IMR-90 (cell line): ENCODE measurements around the gene MMS19. TPM values are rescaled to one million over a fixed set of nuclear protein-coding genes. Genes with fewer than 3 reads are reported as not detected.

Experiments used
- ATAC-seq: fragments of 200-7000 bp; cut with Tn5 transposase; 2 replicates; pipeline ENCODE4 v1.9.1; 2020; ENCODE audit warnings: low read depth, mild to moderate bottlenecking, moderate library complexity
- BruUV-seq: library from RNA; stranded (reverse); fragments of 400-500 nt; replicated peaks from 2 replicates; lab custom pipeline; 2021; lab: Mats Ljungman, UMichigan
- CTCF ChIA-PET: fragments of 300-600 bp; formaldehyde crosslinking; extraction: SDS; loops from one replicate; lab custom pipeline; 2021; ENCODE audit warnings: antibody characterized with exemption; lab: Yijun Ruan, JAX
- POLR2A ChIA-PET: fragments of 300-600 bp; sonication (Branson Sonifier 250); formaldehyde crosslinking; loops from one replicate; lab custom pipeline; 2022; ENCODE audit warnings: antibody characterized with exemption; ENCODE audit not compliant: unreplicated experiment; lab: Charles Lee
- DNase-seq: peaks from one replicate; pipeline ENCODE4 v3.0.0; 2013
- H2AFZ ChIP-seq: replicated peaks from 2 replicates; pipeline ENCODE3; 2013; ENCODE audit warnings: low read length, mild to moderate bottlenecking; ENCODE audit not compliant: poor library complexity
- H2AK5ac ChIP-seq: 2 replicates; pipeline ENCODE4 v1.6.1; 2013; ENCODE audit warnings: low read depth, low read length, inconsistent platforms
- H2AK9ac ChIP-seq: replicated peaks from 2 replicates; pipeline ENCODE3; 2013; ENCODE audit warnings: mild to moderate bottlenecking, low read depth, low read length, moderate library complexity; ENCODE audit not compliant: poor library complexity
- H2BK120ac ChIP-seq: 2 replicates; pipeline ENCODE4 v1.6.1; 2013; ENCODE audit warnings: low read depth, low read length, inconsistent platforms
- H2BK15ac ChIP-seq: 3 replicates; pipeline ENCODE4 v1.6.1; 2013; ENCODE audit warnings: low read depth, low read length, inconsistent platforms
- H2BK20ac ChIP-seq: 2 replicates; pipeline ENCODE4 v1.6.1; 2013; ENCODE audit warnings: low read depth, mild to moderate bottlenecking, inconsistent platforms, low read length, moderate library complexity
- H2BK5ac ChIP-seq: 2 replicates; pipeline ENCODE4 v1.6.1; 2013; ENCODE audit warnings: mild to moderate bottlenecking, low read depth, low read length, inconsistent platforms; ENCODE audit not compliant: poor library complexity, severe bottlenecking
- H3K14ac ChIP-seq: replicated peaks from 2 replicates; pipeline ENCODE4 v1.6.1; 2013; ENCODE audit warnings: low read depth, low read length, inconsistent platforms
- H3K18ac ChIP-seq: 2 replicates; pipeline ENCODE4 v1.6.1; 2013; ENCODE audit warnings: low read depth, low read length, control low read depth
- H3K23ac ChIP-seq: 2 replicates; pipeline ENCODE4 v1.6.1; 2013; ENCODE audit warnings: low read depth, low read length, inconsistent platforms
- H3K27ac ChIP-seq: 2 replicates; pipeline ENCODE4 v1.5.1; 2013; ENCODE audit warnings: mild to moderate bottlenecking, control low read depth, low read length; ENCODE audit not compliant: insufficient read depth
- H3K27me3 ChIP-seq: 2 replicates; pipeline ENCODE4 v1.6.1; 2013; ENCODE audit warnings: low read length; ENCODE audit not compliant: control insufficient read depth, insufficient read depth
- H3K36me3 ChIP-seq: 2 replicates; pipeline ENCODE4 v1.6.1; 2013; ENCODE audit warnings: low read length, mixed read lengths; ENCODE audit not compliant: control insufficient read depth, insufficient read depth
- H3K4ac ChIP-seq: 2 replicates; pipeline ENCODE4 v1.6.1; 2013; ENCODE audit warnings: low read depth, low read length, inconsistent platforms
- H3K4me1 ChIP-seq: 2 replicates; pipeline ENCODE4 v1.6.1; 2013; ENCODE audit warnings: low read length, mixed read lengths; ENCODE audit not compliant: control insufficient read depth, insufficient read depth
- H3K4me2 ChIP-seq: 2 replicates; pipeline ENCODE4 v1.6.1; 2013; ENCODE audit warnings: low read depth, mild to moderate bottlenecking, control low read depth, low read length, moderate library complexity
- H3K4me3 ChIP-seq: 2 replicates; pipeline ENCODE4 v1.5.1; 2013; ENCODE audit warnings: low read depth, mild to moderate bottlenecking, control low read depth, low read length, moderate library complexity; ENCODE audit not compliant: insufficient read depth
- H3K56ac ChIP-seq: 2 replicates; pipeline ENCODE4 v1.6.1; 2013; ENCODE audit warnings: low read length, inconsistent platforms; ENCODE audit not compliant: insufficient read depth; ENCODE audit errors: extremely low read depth
- H3K79me1 ChIP-seq, 2 experiments: 2 replicates each; pipeline ENCODE4 v1.6.1; 2013; ENCODE audit warnings: low read length in 2 of 2, inconsistent platforms in 1 of 2, low read depth in 1 of 2
- H3K9ac ChIP-seq: 2 replicates; pipeline ENCODE4 v1.6.1; 2013; ENCODE audit warnings: low read depth, low read length, control low read depth
- H3K9me1 ChIP-seq: 2 replicates; pipeline ENCODE4 v1.6.1; 2013; ENCODE audit warnings: low read length, inconsistent platforms; ENCODE audit not compliant: insufficient read depth
- H3K9me3 ChIP-seq: 2 replicates; pipeline ENCODE4 v1.6.1; 2013; ENCODE audit warnings: low read length; ENCODE audit not compliant: control insufficient read depth, insufficient read depth
- H4K20me1 ChIP-seq: 2 replicates; pipeline ENCODE4 v1.6.1; 2013; ENCODE audit warnings: low read length, inconsistent platforms; ENCODE audit not compliant: insufficient read depth
- H4K5ac ChIP-seq: 2 replicates; pipeline ENCODE4 v1.6.1; 2013; ENCODE audit warnings: mild to moderate bottlenecking, low read depth, low read length, control low read depth
- H4K8ac ChIP-seq, 2 experiments: 2 replicates each; pipeline ENCODE4 v1.6.1; 2013; ENCODE audit warnings: low read depth in 2 of 2, low read length in 2 of 2, control low read depth in 1 of 2, inconsistent platforms in 1 of 2
- H4K91ac ChIP-seq: 2 replicates; pipeline ENCODE4 v1.6.1; 2013; ENCODE audit warnings: low read depth, low read length, inconsistent platforms; ENCODE audit not compliant: insufficient read depth
- CHD1 ChIP-seq: IDR thresholded peaks from 2 replicates; pipeline ENCODE4 v1.6.1; 2012; ENCODE audit warnings: low read depth, low read length, improper control_type of control experiment
- MAFK ChIP-seq: IDR thresholded peaks from 2 replicates; pipeline ENCODE4 v1.6.1; 2012; ENCODE audit warnings: low read depth, low read length, improper control_type of control experiment
- MAZ ChIP-seq: IDR thresholded peaks from 2 replicates; pipeline ENCODE4 v1.6.1; 2012; ENCODE audit warnings: low read depth, mild to moderate bottlenecking, low read length, improper control_type of control experiment, moderate library complexity, borderline replicate concordance
- MXI1 ChIP-seq: IDR thresholded peaks from 2 replicates; pipeline ENCODE4 v1.6.1; 2012; ENCODE audit warnings: low read depth, mild to moderate bottlenecking, low read length, moderate library complexity, borderline replicate concordance
- NFE2L2 ChIP-seq: fragments of 150-350 bp; IDR thresholded peaks from 2 replicates; pipeline ENCODE4 v1.6.1; 2016; ENCODE audit warnings: low read depth, mild to moderate bottlenecking, low read length
- RAD21 ChIP-seq: IDR thresholded peaks from 2 replicates; pipeline ENCODE4 v1.6.1; 2012; ENCODE audit warnings: low read length, improper control_type of control experiment
- RFX5 ChIP-seq: IDR thresholded peaks from 2 replicates; pipeline ENCODE4 v1.8.0; 2012; ENCODE audit warnings: low read depth, mild to moderate bottlenecking, low read length, moderate library complexity
- SMC3 ChIP-seq: fragments of 150-350 bp; IDR thresholded peaks from 2 replicates; pipeline ENCODE4 v1.6.1; 2016; ENCODE audit warnings: low read depth, mild to moderate bottlenecking, antibody characterized with exemption, low read length, moderate library complexity
- WGBS, 2 experiments: methylation state at CpG; one replicate each; pipeline versions ENCODE4 v1.1.5 to v1.1.7; 2013; ENCODE audit warnings: missing lambda C conversion rate in 2 of 2; ENCODE audit not compliant: insufficient read length in 1 of 2; ENCODE audit errors: extremely low coverage in 2 of 2; 5-methylcytosine and 5-hydroxymethylcytosine counted together
- dilution Hi-C: fragments of 300-500 bp; cut with HindIII; formaldehyde crosslinking; loops from one replicate; pipeline ENCODE4 v1.14.3; 2018; ENCODE audit warnings: low sequenced_read_pairs; ENCODE audit not compliant: unreplicated experiment
- in situ Hi-C: fragments of 300-500 bp; cut with MboI; formaldehyde crosslinking; loops from 3 replicates; pipeline ENCODE4 v1.14.3; 2019; ENCODE audit warnings: low sequenced_read_pairs, inconsistent platforms, mixed read lengths
- intact Hi-C: fragments of 100-400 bp; cut with micrococcal nuclease; formaldehyde crosslinking; loops from 2 replicates; pipeline ENCODE4 v1.10.0; 2022
- polyA plus RNA-seq, 3 experiments: library from polyadenylated mRNA; depleted of rRNA; stranded (reverse); fragments of >200 nt; gene quantifications; 2 replicates each; pipeline ENCODE4 v1.2.3, GENCODE V29; 2012; ENCODE audit warnings: low replicate concordance in 1 of 3
- total RNA-seq: library from RNA; depleted of rRNA; stranded (reverse); fragments of >200 nt; gene quantifications from 2 replicates; pipeline ENCODE4 v1.2.3, GENCODE V29; 2012
- TF ChIP-seq, protein P1 (sequence below): fragments of 150-350 bp; IDR thresholded peaks from 2 replicates; pipeline ENCODE4 v1.6.1; 2017; ENCODE audit warnings: mild to moderate bottlenecking, antibody characterized with exemption, low read length, low read depth
- TF ChIP-seq, protein P2 (sequence below): fragments of 150-350 bp; IDR thresholded peaks from 2 replicates; pipeline ENCODE4 v1.6.1; 2016; ENCODE audit warnings: low read depth, mild to moderate bottlenecking, low read length, moderate library complexity, borderline replicate concordance

MMS19 gene
- total and polyA plus RNA-seq, 2 of the 4 experiments (the other 2 are of a cell fraction), result 70.1 to 72.7 TPM

DNA sequence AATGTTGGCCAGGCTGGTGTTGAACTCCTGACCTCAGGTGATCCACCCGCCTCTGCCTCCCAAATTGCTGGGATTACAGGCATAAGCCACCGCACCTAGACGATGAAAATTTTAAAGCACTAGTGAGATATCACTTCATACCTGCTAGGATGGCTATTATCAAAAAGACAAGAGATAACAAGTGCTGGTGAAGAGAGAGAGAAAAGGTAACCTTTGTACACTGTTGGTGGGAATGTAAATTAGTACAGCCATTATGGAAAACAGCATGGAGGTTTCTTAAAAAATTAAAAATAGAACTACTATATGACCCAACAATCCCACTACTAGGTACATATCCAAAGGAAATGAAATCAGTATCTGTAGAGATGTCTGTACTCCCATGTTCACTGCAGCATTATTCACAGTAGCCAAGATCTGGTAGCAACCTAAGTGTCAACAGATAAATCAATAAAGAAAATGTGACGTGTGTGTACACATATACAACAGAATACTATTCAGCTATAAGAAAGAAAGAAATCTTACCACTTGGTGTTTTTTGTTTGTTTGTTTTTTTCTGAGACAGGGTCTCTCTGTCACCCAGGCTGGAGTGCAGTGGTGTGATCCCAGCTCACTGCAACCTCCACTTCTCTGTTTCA is 12.5 kb downstream of the MMS19 start:
- no peak overlapping the region for H2BK20ac ChIP-seq
- no CpG with 5 or more reads among the region's 4 CpGs for WGBS, 2 experiments
- H3K4me3 ChIP-seq, result no peak overlapping the region
- no peak for ATAC-seq
- CTCF ChIA-PET, result no interaction called here
- H3K4me1 ChIP-seq, result peaks cover 9% of the 10 kb centered on the region
- no peak overlapping the region for H3K9ac ChIP-seq
- in situ Hi-C loops (no loop called here), intact Hi-C loops (no loop called here), dilution Hi-C loops (no loop called here)
- peaks cover 17% of the 10 kb centered on the region for H3K9me1 ChIP-seq
- H4K5ac ChIP-seq, result no peak overlapping the region
- BruUV-seq, result no TSS peak
- H3K23ac ChIP-seq, result no peak overlapping the region
- no peak overlapping the region for H2BK5ac ChIP-seq
- no peak overlapping the region for H2AK5ac ChIP-seq
- H3K36me3 ChIP-seq, result peaks cover 6% of the 10 kb centered on the region
- no peak overlapping the region for H2BK15ac ChIP-seq
- no peak overlapping the region for H4K8ac ChIP-seq
- no peak overlapping the region for H2BK120ac ChIP-seq
- no peaks in the 10 kb centered on the region for H3K27me3 ChIP-seq
- no peak for DNase-seq
- H3K4ac ChIP-seq, result no peak overlapping the region
- H3K9me3 ChIP-seq, result no peaks in the 10 kb centered on the region
- H3K79me1 ChIP-seq, result peaks cover 10 to 73% of the 10 kb centered on the region in 2 experiments
- H2AK9ac ChIP-seq, result no peak overlapping the region
- H2AFZ ChIP-seq, result no peak overlapping the region
- H3K18ac ChIP-seq, result no peak overlapping the region
- H3K14ac ChIP-seq, result no peak overlapping the region
- H3K56ac ChIP-seq, result no peak overlapping the region
- TF ChIP-seq NFE2L2, result no peak
- TF ChIP-seq RFX5, result no peak
- TF ChIP-seq, protein P1, sequence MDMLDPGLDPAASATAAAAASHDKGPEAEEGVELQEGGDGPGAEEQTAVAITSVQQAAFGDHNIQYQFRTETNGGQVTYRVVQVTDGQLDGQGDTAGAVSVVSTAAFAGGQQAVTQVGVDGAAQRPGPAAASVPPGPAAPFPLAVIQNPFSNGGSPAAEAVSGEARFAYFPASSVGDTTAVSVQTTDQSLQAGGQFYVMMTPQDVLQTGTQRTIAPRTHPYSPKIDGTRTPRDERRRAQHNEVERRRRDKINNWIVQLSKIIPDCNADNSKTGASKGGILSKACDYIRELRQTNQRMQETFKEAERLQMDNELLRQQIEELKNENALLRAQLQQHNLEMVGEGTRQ, result no peak
- no peak for TF ChIP-seq SMC3
- TF ChIP-seq MAZ, result no peak
- TF ChIP-seq, protein P2, sequence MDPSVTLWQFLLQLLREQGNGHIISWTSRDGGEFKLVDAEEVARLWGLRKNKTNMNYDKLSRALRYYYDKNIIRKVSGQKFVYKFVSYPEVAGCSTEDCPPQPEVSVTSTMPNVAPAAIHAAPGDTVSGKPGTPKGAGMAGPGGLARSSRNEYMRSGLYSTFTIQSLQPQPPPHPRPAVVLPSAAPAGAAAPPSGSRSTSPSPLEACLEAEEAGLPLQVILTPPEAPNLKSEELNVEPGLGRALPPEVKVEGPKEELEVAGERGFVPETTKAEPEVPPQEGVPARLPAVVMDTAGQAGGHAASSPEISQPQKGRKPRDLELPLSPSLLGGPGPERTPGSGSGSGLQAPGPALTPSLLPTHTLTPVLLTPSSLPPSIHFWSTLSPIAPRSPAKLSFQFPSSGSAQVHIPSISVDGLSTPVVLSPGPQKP, result no peak
- no peak for TF ChIP-seq MAFK
- no peak for TF ChIP-seq CHD1
- TF ChIP-seq MXI1, result no peak
- no peak for TF ChIP-seq RAD21
- peaks cover 41% of the 10 kb centered on the region for H4K20me1 ChIP-seq
- no peak overlapping the region for H3K27ac ChIP-seq
- H4K91ac ChIP-seq, result no peak overlapping the region
- H3K4me2 ChIP-seq, result no peak overlapping the region
- POLR2A ChIA-PET, result no interaction called here
